CD4-positive, alpha-beta T cell (primary cell): Measurements from ENCODE around the gene CCDC136. TPM values are rescaled to one million over a fixed set of nuclear protein-coding genes. Genes with fewer than 3 reads are reported as not detected.

Experiments
- ATAC-seq: fragments of 200-7000 bp; cut with Tn5 transposase; one replicate; pipeline ENCODE4 v1.10.0; 2022; ENCODE audit warnings: mild to moderate bottlenecking; ENCODE audit not compliant: poor library complexity
- CTCF ChIA-PET: fragments of 350-600 bp; sonication (Branson Sonifier 250); formaldehyde crosslinking; loops from one replicate; lab custom pipeline; 2021; ENCODE audit warnings: antibody characterized with exemption, inconsistent platforms; lab: Charles Lee
- POLR2A ChIA-PET: fragments of 350-600 bp; sonication (Branson Sonifier 250); formaldehyde crosslinking; loops from one replicate; lab custom pipeline; 2021; ENCODE audit warnings: antibody characterized with exemption, inconsistent platforms; lab: Charles Lee
- DNase-seq, 14 experiments: peaks; one replicate each; pipeline ENCODE4 v3.0.0-alpha.2; 2013 to 2020; ENCODE audit warnings: mixed read lengths in 2 of 14
- H3K27ac ChIP-seq, 2 donors: one replicate each; pipeline versions ENCODE4 v1.5.1 to v1.7.0; 2013; ENCODE audit warnings: low read length in 2 of 2, low read depth in 1 of 2, mild to moderate bottlenecking in 1 of 2
- H3K27me3 ChIP-seq, 2 experiments: 1 replicate in 1 of 2; 2 replicates in 1 of 2; pipeline versions ENCODE4 v1.6.1 to v1.7.0; 2013; ENCODE audit warnings: low read length in 2 of 2, control low read depth in 1 of 2, mild to moderate bottlenecking in 1 of 2, moderate library complexity in 1 of 2; ENCODE audit not compliant: insufficient read depth in 2 of 2, control insufficient read depth in 1 of 2
- H3K36me3 ChIP-seq: one replicate; pipeline ENCODE4 v1.6.1; 2013; ENCODE audit warnings: low read length, control low read depth; ENCODE audit not compliant: insufficient read depth
- H3K4me1 ChIP-seq: one replicate; pipeline ENCODE4 v1.6.1; 2013; ENCODE audit warnings: low read length, control low read depth; ENCODE audit not compliant: insufficient read depth
- H3K4me3 ChIP-seq: one replicate; pipeline ENCODE4 v1.5.1; 2013; ENCODE audit warnings: mild to moderate bottlenecking, low read length, moderate library complexity
- H3K9me3 ChIP-seq, 2 experiments: 1 replicate in 1 of 2; 2 replicates in 1 of 2; pipeline versions ENCODE4 v1.6.1 to v1.7.0; 2013; ENCODE audit warnings: low read length in 2 of 2, mild to moderate bottlenecking in 2 of 2, control low read depth in 1 of 2, moderate library complexity in 1 of 2; ENCODE audit not compliant: control insufficient read depth in 1 of 2, insufficient read depth in 1 of 2
- H3K27ac Mint-ChIP-seq: one replicate; pipeline ENCODE4 v1.8.0; 2020; ENCODE audit warnings: mixed read lengths
- H3K27me3 Mint-ChIP-seq: one replicate; pipeline ENCODE4 v1.8.0; 2021; ENCODE audit warnings: mixed read lengths
- H3K36me3 Mint-ChIP-seq: one replicate; pipeline ENCODE4 v1.8.0; 2021; ENCODE audit warnings: low read depth, mixed read lengths
- H3K4me1 Mint-ChIP-seq: one replicate; pipeline ENCODE4 v1.8.0; 2021; ENCODE audit warnings: low read depth, mixed read lengths
- H3K4me3 Mint-ChIP-seq: one replicate; pipeline ENCODE4 v1.8.0; 2020; ENCODE audit warnings: mild to moderate bottlenecking, mixed read lengths
- H3K9me3 Mint-ChIP-seq: one replicate; pipeline ENCODE4 v1.8.0; 2020; ENCODE audit warnings: mixed read lengths
- CTCF ChIP-seq: fragments of 200-600 bp; IDR thresholded peaks from one replicate; pipeline ENCODE4 v1.8.0; 2022; ENCODE audit warnings: antibody characterized with exemption, mild to moderate bottlenecking
- intact Hi-C, 2 experiments: fragments of 100-400 bp; cut with DNase I in 1 of 2; cut with micrococcal nuclease in 1 of 2; formaldehyde crosslinking; loops; one replicate each; pipeline versions ENCODE4 v1.15.1 to v1.9.0; 2023 to 2025; cut with DNase I, micrococcal nuclease
- total RNA-seq, 174 experiments: library from RNA in 2 of 174; stranded (reverse) in 2 of 174; gene quantifications; one replicate each; pipeline ENCODE4 v1.2.3 and lab custom pipeline; 2021 to 2026

The CCDC136 gene
- total RNA-seq, 2 experiments from 2014 or later, result 4.5 to 4.9 TPM

- Mint-ChIP-seq H3K4me3 (peak overlapping the region; percentile 88), H3K4me1 (peaks cover 6% of the 10 kb centered on the region), H3K27ac (no peak overlapping the region), H3K27me3 (no peaks in the 10 kb centered on the region), H3K36me3 (peaks cover 4% of the 10 kb centered on the region), H3K9me3 (no peaks in the 10 kb centered on the region)
- Histone ChIP-seq H3K4me3 (peak overlapping the region; percentile 79), H3K4me1 (peaks cover 22% of the 10 kb centered on the region), H3K9me3 (no peaks in the 10 kb centered on the region), H3K27me3 (no peaks in the 10 kb centered on the region), H3K36me3 (no peaks in the 10 kb centered on the region), H3K27ac (no peak overlapping the region)
- DNase-seq (no peak), ATAC-seq (no peak)
- intact Hi-C loops, result loop anchor here (1.0 to 5.0 kb wide), 3 partner anchors 53 to 90 kb away; partner anchors contain the start of genes ATP6V1F (in 1 of the 2) and CALU (in 1 of the 2)
- ChIA-PET POLR2A (no interaction called here), CTCF (no interaction called here)
- no peak for TF ChIP-seq CTCF
These were observed 182 bp downstream of the CCDC136 start for GRCh38 chr7:128791972-128792327.

- POLR2A ChIA-PET, result no interaction called here
- no peak for TF ChIP-seq CTCF
- no peak for ATAC-seq
- H3K9me3 ChIP-seq, result no peaks in the 10 kb centered on the region
- intact Hi-C loops, result loop anchor here in 1 of 2 experiments (5.0 kb wide), 1 partner anchor 90 kb away; no protein-coding TSS in a partner anchor
- CTCF ChIA-PET, result no interaction called here
- H3K27ac ChIP-seq, result no peak overlapping the region
- H3K4me3 Mint-ChIP-seq, result peak overlapping the region; percentile 86
- H3K4me3 ChIP-seq, result no peak overlapping the region
- H3K36me3 ChIP-seq, result no peaks in the 10 kb centered on the region
- H3K27me3 Mint-ChIP-seq, result no peaks in the 10 kb centered on the region
- peaks cover 4% of the 10 kb centered on the region for H3K36me3 Mint-ChIP-seq
- H3K27ac Mint-ChIP-seq, result no peak overlapping the region
- peaks cover 6% of the 10 kb centered on the region for H3K4me1 Mint-ChIP-seq
- H3K4me1 ChIP-seq, result peaks cover 22% of the 10 kb centered on the region
- no peaks in the 10 kb centered on the region for H3K27me3 ChIP-seq
- no peaks in the 10 kb centered on the region for H3K9me3 Mint-ChIP-seq
- no peak for DNase-seq
These were observed 858 bp downstream of the CCDC136 start for GRCh38 chr7:128792471-128793180.

GRCh38 chr7:128793181-128793547 lies 1.4 kb downstream of the CCDC136 start:
- DNase-seq, result no peak
- H3K4me3 Mint-ChIP-seq, result peak overlapping the region; percentile 86
- no peaks in the 10 kb centered on the region for H3K27me3 Mint-ChIP-seq
- no peak overlapping the region for H3K27ac Mint-ChIP-seq
- intact Hi-C loops, result loop anchor here in 1 of 2 experiments (5.0 kb wide), 1 partner anchor 89 kb away; no protein-coding TSS in a partner anchor
- ATAC-seq, result no peak
- H3K36me3 Mint-ChIP-seq, result peaks cover 4% of the 10 kb centered on the region
- Histone ChIP-seq H3K36me3 (no peaks in the 10 kb centered on the region), H3K27ac (no peak overlapping the region), H3K4me3 (no peak overlapping the region), H3K4me1 (peaks cover 22% of the 10 kb centered on the region), H3K9me3 (no peaks in the 10 kb centered on the region), H3K27me3 (no peaks in the 10 kb centered on the region)
- POLR2A ChIA-PET, result no interaction called here
- no peaks in the 10 kb centered on the region for H3K9me3 Mint-ChIP-seq
- TF ChIP-seq CTCF, result no peak
- peaks cover 6% of the 10 kb centered on the region for H3K4me1 Mint-ChIP-seq
- CTCF ChIA-PET, result no interaction called here
